ENCODE measurements around the gene LPIN2.

DNA sequence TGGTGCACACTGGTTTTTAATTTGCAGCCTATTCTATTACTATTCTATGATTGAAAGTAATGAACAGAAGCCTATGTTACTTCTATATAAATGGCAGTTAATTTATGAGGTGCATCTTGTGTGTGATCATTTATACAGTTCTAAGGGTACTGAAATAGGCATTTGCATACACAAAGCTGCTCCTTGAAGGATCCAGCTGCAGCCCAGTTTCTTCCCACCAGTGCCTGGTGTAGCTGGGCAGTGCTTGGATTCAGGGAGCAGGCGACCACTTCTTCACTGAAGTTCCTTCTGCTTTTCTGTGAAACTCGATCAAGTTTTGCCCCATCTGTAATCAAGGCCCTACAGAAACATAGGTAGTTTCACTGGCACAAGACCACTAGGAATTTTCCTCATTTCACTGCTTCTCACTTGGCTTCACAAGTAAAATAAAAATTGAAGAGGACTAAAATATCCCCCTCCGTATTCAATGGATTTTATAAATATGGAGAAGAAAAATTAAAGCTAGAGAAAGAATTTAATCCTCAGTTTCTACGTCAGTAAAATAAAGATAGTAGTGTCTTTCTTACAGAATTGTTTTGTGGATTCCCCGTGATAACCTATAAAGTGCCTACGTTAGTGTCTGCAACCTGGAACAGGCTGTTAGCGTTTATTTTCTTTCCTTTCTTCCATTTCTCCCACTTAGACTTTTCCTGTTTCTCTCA lies 1.7 kb upstream of the LPIN2 start:
- no peak for TF ChIP-seq POLR2AphosphoS5 (IDR thresholded peaks at IDR 0.05)
- TF ChIP-seq POLR2A (IDR thresholded peaks at IDR 0.05): no peak
- TF ChIP-seq, protein P1, sequence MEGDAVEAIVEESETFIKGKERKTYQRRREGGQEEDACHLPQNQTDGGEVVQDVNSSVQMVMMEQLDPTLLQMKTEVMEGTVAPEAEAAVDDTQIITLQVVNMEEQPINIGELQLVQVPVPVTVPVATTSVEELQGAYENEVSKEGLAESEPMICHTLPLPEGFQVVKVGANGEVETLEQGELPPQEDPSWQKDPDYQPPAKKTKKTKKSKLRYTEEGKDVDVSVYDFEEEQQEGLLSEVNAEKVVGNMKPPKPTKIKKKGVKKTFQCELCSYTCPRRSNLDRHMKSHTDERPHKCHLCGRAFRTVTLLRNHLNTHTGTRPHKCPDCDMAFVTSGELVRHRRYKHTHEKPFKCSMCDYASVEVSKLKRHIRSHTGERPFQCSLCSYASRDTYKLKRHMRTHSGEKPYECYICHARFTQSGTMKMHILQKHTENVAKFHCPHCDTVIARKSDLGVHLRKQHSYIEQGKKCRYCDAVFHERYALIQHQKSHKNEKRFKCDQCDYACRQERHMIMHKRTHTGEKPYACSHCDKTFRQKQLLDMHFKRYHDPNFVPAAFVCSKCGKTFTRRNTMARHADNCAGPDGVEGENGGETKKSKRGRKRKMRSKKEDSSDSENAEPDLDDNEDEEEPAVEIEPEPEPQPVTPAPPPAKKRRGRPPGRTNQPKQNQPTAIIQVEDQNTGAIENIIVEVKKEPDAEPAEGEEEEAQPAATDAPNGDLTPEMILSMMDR (IDR thresholded peaks at IDR 0.05): no peak

Measured in breast epithelium (tissue), 3 donors.